T-helper 1 cell (primary cell): ENCODE measurements around the gene CST1.
A peak's percentile ranks its signal among the peaks of the same experiment; 100 is the strongest.
"Not testable (repeated sequence)": the region's sequence is repeated elsewhere in the genome, so short reads cannot be mapped to it uniquely, and the experiment has no call there.

Experiments used
- DNase-seq, 5 donors: peaks; one replicate each; pipeline ENCODE4 v3.0.0-alpha.2; 2012 to 2020
- total RNA-seq, 4 donors: gene quantifications; one replicate each; lab custom pipeline; 2026; lab: John Stamatoyannopoulos, UW

CST1 gene
- 0 reads per million in 4 donors for total RNA-seq

GRCh38 chr20:23750786-23751185, at the start of gene CST1:
Gene CST1 (minus strand): TSS chr20:23750935. CDS start chr20:23750866, 69 bp downstream.
- not testable (repeated sequence) for DNase-seq

GRCh38 chr20:23799216-23799847, 48.6 kb upstream of the CST1 start:
- DNase-seq = peak in 1 of 5 donors; percentile 6

- DNase-seq = no peak
Observed at GRCh38 chr20:23795526-23795925, 44.8 kb upstream of the CST1 start.

- DNase-seq = no peak
Observed at GRCh38 chr20:23794841-23795240, 44.1 kb upstream of the CST1 start.

- DNase-seq = no peak
Observed at GRCh38 chr20:23794065-23794464, 43.3 kb upstream of the CST1 start.

- no peak for DNase-seq
Observed at GRCh38 chr20:23783447-23783846, 32.7 kb upstream of the CST1 start.

GRCh38 chr20:23782366-23782983, 31.7 kb upstream of the CST1 start:
- no peak for DNase-seq

GRCh38 chr20:23778676-23779075, 27.9 kb upstream of the CST1 start:
- not testable (repeated sequence) for DNase-seq

- not testable (repeated sequence) for DNase-seq
Observed at GRCh38 chr20:23777380-23777779, 26.6 kb upstream of the CST1 start.

- DNase-seq = no peak
Observed at GRCh38 chr20:23776067-23776771, 25.5 kb upstream of the CST1 start.

GRCh38 chr20:23774081-23774480, 23.3 kb upstream of the CST1 start:
- no peak for DNase-seq

GRCh38 chr20:23773579-23773978, 22.8 kb upstream of the CST1 start:
- DNase-seq = no peak

GRCh38 chr20:23773127-23773526, 22.4 kb upstream of the CST1 start:
- DNase-seq = no peak

GRCh38 chr20:23772074-23772473, 21.3 kb upstream of the CST1 start:
- DNase-seq = no peak

GRCh38 chr20:23770384-23770783, 19.6 kb upstream of the CST1 start:
- no peak for DNase-seq

- not testable (repeated sequence) for DNase-seq
Observed at GRCh38 chr20:23768520-23768919, 17.8 kb upstream of the CST1 start.

GRCh38 chr20:23766531-23766930, 15.8 kb upstream of the CST1 start:
- no peak for DNase-seq

- DNase-seq = no peak
Observed at GRCh38 chr20:23765578-23765977, 14.8 kb upstream of the CST1 start.

GRCh38 chr20:23764630-23765029, 13.9 kb upstream of the CST1 start:
- not testable (repeated sequence) for DNase-seq

GRCh38 chr20:23763345-23763744, 12.6 kb upstream of the CST1 start:
- no peak for DNase-seq

- DNase-seq = no peak
Observed at GRCh38 chr20:23759306-23759940, 8.7 kb upstream of the CST1 start.

- not testable (repeated sequence) for DNase-seq
Observed at GRCh38 chr20:23756792-23757191, 6.1 kb upstream of the CST1 start.

GRCh38 chr20:23755131-23755611, 4.4 kb upstream of the CST1 start:
- not testable (repeated sequence) for DNase-seq
